Liver (tissue), 9 donors: ENCODE measurements around the gene BARHL2. TPM values are rescaled to one million over a fixed set of nuclear protein-coding genes. Genes with fewer than 3 reads are reported as not detected.

ENCODE experiments used
- DNase-seq: peaks from one replicate; pipeline ENCODE4 v3.0.0-alpha.2; 2017; ENCODE audit warnings: low spot score
- H3K27ac ChIP-seq, 2 donors: one replicate each; pipeline ENCODE4 v1.7.0; 2013; ENCODE audit warnings: inconsistent platforms in 2 of 2, low read length in 2 of 2, control low read depth in 1 of 2, low read depth in 1 of 2, mild to moderate bottlenecking in 1 of 2
- H3K27me3 ChIP-seq, 4 donors: one replicate each; pipeline versions ENCODE4 v1.6.1 to v1.7.0; 2013; ENCODE audit warnings: low read length in 3 of 4, inconsistent platforms in 1 of 4, mild to moderate bottlenecking in 1 of 4, moderate library complexity in 1 of 4; ENCODE audit not compliant: control insufficient read depth in 4 of 4, insufficient read depth in 4 of 4
- H3K36me3 ChIP-seq, 4 donors: one replicate each; pipeline versions ENCODE4 v1.6.1 to v1.7.0; 2013; ENCODE audit warnings: low read length in 3 of 4, mild to moderate bottlenecking in 3 of 4, low read depth in 1 of 4, moderate library complexity in 1 of 4; ENCODE audit not compliant: control insufficient read depth in 4 of 4, insufficient read depth in 3 of 4
- H3K4me1 ChIP-seq, 4 donors: one replicate each; pipeline versions ENCODE4 v1.6.1 to v1.7.0; 2013; ENCODE audit warnings: low read length in 3 of 4, mild to moderate bottlenecking in 3 of 4, moderate library complexity in 1 of 4; ENCODE audit not compliant: control insufficient read depth in 4 of 4, insufficient read depth in 4 of 4
- H3K4me3 ChIP-seq, 3 donors: one replicate each; pipeline versions ENCODE4 v1.6.1 to v1.7.0; 2013; ENCODE audit warnings: low read length in 3 of 3, control low read depth in 1 of 3, low read depth in 1 of 3, mild to moderate bottlenecking in 1 of 3
- H3K9ac ChIP-seq, 2 donors: one replicate each; pipeline ENCODE4 v1.7.0; 2013; ENCODE audit warnings: low read length in 2 of 2, mild to moderate bottlenecking in 2 of 2, moderate library complexity in 2 of 2, control low read depth in 1 of 2, low read depth in 1 of 2
- H3K9me3 ChIP-seq, 4 donors: one replicate each; pipeline versions ENCODE4 v1.6.1 to v1.7.0; 2013; ENCODE audit warnings: low read length in 3 of 4; ENCODE audit not compliant: control insufficient read depth in 4 of 4
- FOXA1 ChIP-seq: IDR thresholded peaks from 2 replicates; pipeline ENCODE4 v1.6.1; 2016; ENCODE audit warnings: antibody characterized with exemption
- FOXA2 ChIP-seq: IDR thresholded peaks from 2 replicates; pipeline ENCODE4 v1.6.1; 2016; ENCODE audit warnings: antibody characterized with exemption
- HNF4A ChIP-seq, 2 donors: conservative IDR thresholded peaks; 2 replicates each; pipeline ENCODE4 v1.6.1; 2016; ENCODE audit warnings: antibody characterized with exemption in 2 of 2, mild to moderate bottlenecking in 2 of 2
- HNF4G ChIP-seq: IDR thresholded peaks from 2 replicates; pipeline ENCODE4 v1.6.1; 2016; ENCODE audit warnings: antibody characterized with exemption
- JUND ChIP-seq, 2 donors: IDR thresholded peaks; 2 replicates each; pipeline ENCODE4 v1.6.1; 2016; ENCODE audit warnings: antibody characterized with exemption in 2 of 2
- NR2F2 ChIP-seq: IDR thresholded peaks from 2 replicates; pipeline ENCODE4 v1.6.1; 2016; ENCODE audit warnings: antibody characterized with exemption
- RAD21 ChIP-seq, 2 donors: IDR thresholded peaks; 2 replicates each; pipeline ENCODE4 v1.6.1; 2016; ENCODE audit warnings: antibody characterized with exemption in 2 of 2, mild to moderate bottlenecking in 2 of 2
- RXRA ChIP-seq, 2 donors: IDR thresholded peaks; 2 replicates each; pipeline ENCODE4 v1.6.1; 2017 to 2018; ENCODE audit warnings: antibody characterized with exemption in 2 of 2, mild to moderate bottlenecking in 1 of 2
- SP1 ChIP-seq: IDR thresholded peaks from 2 replicates; pipeline ENCODE4 v1.6.1; 2018; ENCODE audit warnings: antibody characterized with exemption, mild to moderate bottlenecking
- YY1 ChIP-seq: IDR thresholded peaks from 2 replicates; pipeline ENCODE4 v1.6.1; 2016; ENCODE audit warnings: antibody characterized with exemption, mild to moderate bottlenecking
- WGBS: extraction: QIAGEN DNeasy Blood & Tissue Kit; methylation state at CpG from one replicate; pipeline ENCODE4 v1.1.7; 2013; 5-methylcytosine and 5-hydroxymethylcytosine counted together
- polyA plus RNA-seq, 2 donors: library from polyadenylated mRNA; stranded (reverse) in 1 of 2; unstranded in 1 of 2; fragments of 200-250 nt in 1 of 2; fragments of >200 nt in 1 of 2; fragmentation: Nextera tagmentation in 1 of 2; extraction: Ambion mirVana in 1 of 2; gene quantifications; one replicate each; pipeline versions ENCODE4 v1.2.1 to v1.2.3, GENCODE V29; 2013 to 2015
- total RNA-seq, 2 donors: library from RNA; depleted of rRNA; stranded (reverse); fragments of >200 nt; gene quantifications; one replicate each; pipeline ENCODE4 v1.2.3, GENCODE V29; 2014
- TF ChIP-seq, protein P1 (sequence below): fragments of 150-350 bp; IDR thresholded peaks from 2 replicates; pipeline ENCODE4 v1.5.1; 2017; ENCODE audit warnings: improper control_type of control experiment, low read depth, low read length; ENCODE audit not compliant: missing input control
- TF ChIP-seq, protein P2 (sequence below): IDR thresholded peaks from 2 replicates; pipeline ENCODE4 v1.6.1; 2016; ENCODE audit warnings: antibody characterized with exemption, mild to moderate bottlenecking
- TF ChIP-seq, protein P3 (sequence below): IDR thresholded peaks from 2 replicates; pipeline ENCODE4 v1.6.1; 2016; ENCODE audit warnings: antibody characterized with exemption
- TF ChIP-seq, protein P4 (sequence below): IDR thresholded peaks from 2 replicates; pipeline ENCODE4 v1.6.1; 2016; ENCODE audit warnings: antibody characterized with exemption
- donor health status: healthy.
- donor health status: healthy.
- donor health status: healthy.
- donor health status: healthy.
- donor health status: healthy.

BARHL2 gene
- total and polyA plus RNA-seq, 4 donors, result not detected

DNA sequence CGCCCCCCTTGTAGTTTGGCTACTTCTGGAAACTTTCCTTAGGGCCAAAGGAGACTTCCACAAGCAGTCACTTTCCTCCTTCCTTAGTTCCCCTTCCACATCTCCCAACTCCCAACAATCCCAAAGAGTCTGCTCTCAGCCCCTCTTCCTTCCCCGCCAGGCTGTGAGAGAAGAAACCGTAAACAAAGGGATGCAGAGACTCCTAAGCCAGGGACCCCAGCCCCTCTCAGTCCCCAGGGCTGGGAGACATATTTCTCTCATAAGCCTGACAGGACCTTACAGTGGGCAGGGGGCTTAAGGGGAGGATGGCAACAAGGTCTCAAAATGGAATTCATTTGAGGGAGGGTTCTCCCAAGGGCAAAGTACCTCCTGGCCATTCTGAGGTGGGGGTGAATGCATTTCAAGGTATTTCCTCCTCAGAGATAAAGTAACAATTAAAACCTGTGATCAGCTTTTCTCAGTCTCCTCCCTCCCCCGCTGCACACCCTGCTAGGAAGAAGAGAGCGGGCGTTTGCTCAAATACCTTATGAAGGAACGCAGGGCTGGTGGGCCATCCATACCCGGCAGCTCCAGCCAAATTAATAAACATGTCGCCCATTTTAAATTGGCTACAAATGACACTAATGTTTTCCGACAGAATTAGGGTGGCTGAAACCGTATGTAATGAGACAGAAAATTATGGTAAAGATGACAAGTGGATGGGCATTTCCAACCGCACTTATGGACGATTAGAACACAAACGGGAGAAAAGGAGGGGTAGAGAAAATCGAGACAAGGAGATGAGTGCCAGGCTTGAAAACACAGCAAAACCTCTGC is 4.0 kb downstream of the BARHL2 start:
- H3K9me3 ChIP-seq, result peaks cover 0 to 7% (median 0%) of the 10 kb centered on the region in 4 donors
- H3K9ac ChIP-seq, result no peak overlapping the region
- DNase-seq, result no peak
- no peaks in the 10 kb centered on the region for H3K36me3 ChIP-seq
- 7% methylated on average over 15 of the region's 15 CpGs for WGBS
- peaks cover 5 to 43% (median 26%) of the 10 kb centered on the region in 4 donors for H3K27me3 ChIP-seq
- TF ChIP-seq RXRA (IDR thresholded peaks at IDR 0.05), result no peak
- TF ChIP-seq, protein P1, sequence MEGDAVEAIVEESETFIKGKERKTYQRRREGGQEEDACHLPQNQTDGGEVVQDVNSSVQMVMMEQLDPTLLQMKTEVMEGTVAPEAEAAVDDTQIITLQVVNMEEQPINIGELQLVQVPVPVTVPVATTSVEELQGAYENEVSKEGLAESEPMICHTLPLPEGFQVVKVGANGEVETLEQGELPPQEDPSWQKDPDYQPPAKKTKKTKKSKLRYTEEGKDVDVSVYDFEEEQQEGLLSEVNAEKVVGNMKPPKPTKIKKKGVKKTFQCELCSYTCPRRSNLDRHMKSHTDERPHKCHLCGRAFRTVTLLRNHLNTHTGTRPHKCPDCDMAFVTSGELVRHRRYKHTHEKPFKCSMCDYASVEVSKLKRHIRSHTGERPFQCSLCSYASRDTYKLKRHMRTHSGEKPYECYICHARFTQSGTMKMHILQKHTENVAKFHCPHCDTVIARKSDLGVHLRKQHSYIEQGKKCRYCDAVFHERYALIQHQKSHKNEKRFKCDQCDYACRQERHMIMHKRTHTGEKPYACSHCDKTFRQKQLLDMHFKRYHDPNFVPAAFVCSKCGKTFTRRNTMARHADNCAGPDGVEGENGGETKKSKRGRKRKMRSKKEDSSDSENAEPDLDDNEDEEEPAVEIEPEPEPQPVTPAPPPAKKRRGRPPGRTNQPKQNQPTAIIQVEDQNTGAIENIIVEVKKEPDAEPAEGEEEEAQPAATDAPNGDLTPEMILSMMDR, result no peak
- no peak for TF ChIP-seq JUND (IDR thresholded peaks at IDR 0.05)
- TF ChIP-seq RAD21 (IDR thresholded peaks at IDR 0.05), result no peak
- TF ChIP-seq HNF4A (conservative IDR thresholded peaks at IDR 0.05), result no peak
- TF ChIP-seq HNF4G, result no peak
- no peak for TF ChIP-seq SP1
- TF ChIP-seq, protein P2, sequence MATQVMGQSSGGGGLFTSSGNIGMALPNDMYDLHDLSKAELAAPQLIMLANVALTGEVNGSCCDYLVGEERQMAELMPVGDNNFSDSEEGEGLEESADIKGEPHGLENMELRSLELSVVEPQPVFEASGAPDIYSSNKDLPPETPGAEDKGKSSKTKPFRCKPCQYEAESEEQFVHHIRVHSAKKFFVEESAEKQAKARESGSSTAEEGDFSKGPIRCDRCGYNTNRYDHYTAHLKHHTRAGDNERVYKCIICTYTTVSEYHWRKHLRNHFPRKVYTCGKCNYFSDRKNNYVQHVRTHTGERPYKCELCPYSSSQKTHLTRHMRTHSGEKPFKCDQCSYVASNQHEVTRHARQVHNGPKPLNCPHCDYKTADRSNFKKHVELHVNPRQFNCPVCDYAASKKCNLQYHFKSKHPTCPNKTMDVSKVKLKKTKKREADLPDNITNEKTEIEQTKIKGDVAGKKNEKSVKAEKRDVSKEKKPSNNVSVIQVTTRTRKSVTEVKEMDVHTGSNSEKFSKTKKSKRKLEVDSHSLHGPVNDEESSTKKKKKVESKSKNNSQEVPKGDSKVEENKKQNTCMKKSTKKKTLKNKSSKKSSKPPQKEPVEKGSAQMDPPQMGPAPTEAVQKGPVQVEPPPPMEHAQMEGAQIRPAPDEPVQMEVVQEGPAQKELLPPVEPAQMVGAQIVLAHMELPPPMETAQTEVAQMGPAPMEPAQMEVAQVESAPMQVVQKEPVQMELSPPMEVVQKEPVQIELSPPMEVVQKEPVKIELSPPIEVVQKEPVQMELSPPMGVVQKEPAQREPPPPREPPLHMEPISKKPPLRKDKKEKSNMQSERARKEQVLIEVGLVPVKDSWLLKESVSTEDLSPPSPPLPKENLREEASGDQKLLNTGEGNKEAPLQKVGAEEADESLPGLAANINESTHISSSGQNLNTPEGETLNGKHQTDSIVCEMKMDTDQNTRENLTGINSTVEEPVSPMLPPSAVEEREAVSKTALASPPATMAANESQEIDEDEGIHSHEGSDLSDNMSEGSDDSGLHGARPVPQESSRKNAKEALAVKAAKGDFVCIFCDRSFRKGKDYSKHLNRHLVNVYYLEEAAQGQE, result no peak
- TF ChIP-seq YY1, result no peak
- no peak for TF ChIP-seq FOXA2
- TF ChIP-seq FOXA1, result no peak
- H3K27ac ChIP-seq, result no peak overlapping the region
- peaks cover 6 to 14% (median 9%) of the 10 kb centered on the region in 4 donors for H3K4me1 ChIP-seq
- H3K4me3 ChIP-seq, result no peak overlapping the region

DNA sequence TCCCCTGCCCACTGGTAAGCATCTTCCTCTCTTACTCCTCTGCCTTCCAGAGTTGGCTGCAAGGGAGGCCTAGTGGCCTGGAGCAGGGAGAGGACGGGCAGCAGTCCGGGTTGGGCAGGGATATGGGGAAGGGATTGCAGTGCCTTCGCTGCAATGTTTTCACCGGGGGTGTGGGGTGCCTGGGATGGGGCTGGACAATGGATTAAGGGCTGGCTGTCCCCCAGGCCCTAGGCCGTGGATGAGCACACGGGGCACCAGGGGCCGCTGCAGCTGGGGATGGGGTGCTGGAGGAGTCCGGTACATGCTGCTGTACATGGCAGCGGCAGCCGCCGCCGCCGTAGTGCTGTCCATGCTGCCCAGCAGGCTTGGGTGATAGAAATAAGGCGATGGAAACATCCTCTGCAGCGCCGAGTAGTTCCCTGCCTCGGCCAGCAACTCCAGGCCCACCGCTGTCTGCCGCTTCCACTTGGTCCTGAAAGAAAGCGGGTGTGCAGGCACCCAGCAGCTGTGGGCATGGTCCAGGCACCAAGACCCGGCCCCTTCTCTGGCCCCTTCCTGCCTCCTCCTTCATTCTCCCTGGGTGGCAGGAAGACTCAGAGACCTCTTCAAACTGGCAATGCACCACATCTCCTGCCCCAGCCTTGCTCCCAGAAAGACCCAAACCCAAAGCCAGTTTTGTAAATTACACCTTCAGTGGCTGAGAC is 4.8 kb downstream of the BARHL2 start:
- Histone ChIP-seq H3K9ac (no peak overlapping the region), H3K4me3 (no peak overlapping the region), H3K36me3 (no peaks in the 10 kb centered on the region), H3K4me1 (peaks cover 2 to 7% (median 5%) of the 10 kb centered on the region in 4 donors), H3K27me3 (peaks cover 0 to 47% (median 27%) of the 10 kb centered on the region in 4 donors), H3K9me3 (no peaks in the 10 kb centered on the region), H3K27ac (no peak overlapping the region)
- 10% methylated on average over 21 of the region's 21 CpGs for WGBS
- no peak for DNase-seq
- TF ChIP-seq FOXA1, result no peak
- TF ChIP-seq, protein P2, result no peak
- no peak for TF ChIP-seq YY1
- TF ChIP-seq, protein P3, sequence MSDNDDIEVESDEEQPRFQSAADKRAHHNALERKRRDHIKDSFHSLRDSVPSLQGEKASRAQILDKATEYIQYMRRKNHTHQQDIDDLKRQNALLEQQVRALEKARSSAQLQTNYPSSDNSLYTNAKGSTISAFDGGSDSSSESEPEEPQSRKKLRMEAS, result no peak
- TF ChIP-seq RXRA (IDR thresholded peaks at IDR 0.05), result no peak
- TF ChIP-seq, protein P4, sequence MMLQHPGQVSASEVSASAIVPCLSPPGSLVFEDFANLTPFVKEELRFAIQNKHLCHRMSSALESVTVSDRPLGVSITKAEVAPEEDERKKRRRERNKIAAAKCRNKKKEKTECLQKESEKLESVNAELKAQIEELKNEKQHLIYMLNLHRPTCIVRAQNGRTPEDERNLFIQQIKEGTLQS, result no peak
- TF ChIP-seq FOXA2, result no peak
- TF ChIP-seq NR2F2, result no peak
- TF ChIP-seq, protein P1, result no peak
- no peak for TF ChIP-seq SP1
- no peak for TF ChIP-seq JUND (IDR thresholded peaks at IDR 0.05)
